ENCODE data around the gene DLL1. TPM values are rescaled to one million over a fixed set of nuclear protein-coding genes. Genes with fewer than 3 reads are reported as not detected.
A peak's percentile ranks its signal among the peaks of the same experiment; 100 is the strongest.

Gene DLL1
- total and polyA plus RNA-seq, 5 experiments from 2014 or later, result 0.34 to 15.9 (median 1.5) TPM

GRCh38 chr6:170243791-170244291, 47.0 kb downstream of the DLL1 start:
- no peak for DNase-seq
- ATAC-seq, result no peak
- POLR2A ChIA-PET, result no interaction called here
- no peak overlapping the region for H3K27ac Mint-ChIP-seq
- no peaks in the 10 kb centered on the region for H3K36me3 Mint-ChIP-seq
- H3K27me3 Mint-ChIP-seq, result peaks cover 0 to 11% (median 0%) of the 10 kb centered on the region in 5 donors
- H3K4me3 Mint-ChIP-seq, result no peak overlapping the region
- peaks cover 0 to 12% (median 0%) of the 10 kb centered on the region in 4 donors for H3K4me1 Mint-ChIP-seq
- no peaks in the 10 kb centered on the region for H3K9me3 Mint-ChIP-seq

- Mint-ChIP-seq H3K36me3 (no peaks in the 10 kb centered on the region), H3K4me1 (peaks cover 0 to 9% (median 0%) of the 10 kb centered on the region in 4 donors), H3K9me3 (no peaks in the 10 kb centered on the region), H3K4me3 (no peak overlapping the region), H3K27me3 (peaks cover 0 to 7% (median 0%) of the 10 kb centered on the region in 5 donors), H3K27ac (no peak overlapping the region)
- POLR2A ChIA-PET, result no interaction called here
- ATAC-seq, result no peak
- peak in 1 of 10 donors; percentile 23 for DNase-seq
Measured at GRCh38 chr6:170243386-170243785, 47.5 kb downstream of the DLL1 start.

DNA sequence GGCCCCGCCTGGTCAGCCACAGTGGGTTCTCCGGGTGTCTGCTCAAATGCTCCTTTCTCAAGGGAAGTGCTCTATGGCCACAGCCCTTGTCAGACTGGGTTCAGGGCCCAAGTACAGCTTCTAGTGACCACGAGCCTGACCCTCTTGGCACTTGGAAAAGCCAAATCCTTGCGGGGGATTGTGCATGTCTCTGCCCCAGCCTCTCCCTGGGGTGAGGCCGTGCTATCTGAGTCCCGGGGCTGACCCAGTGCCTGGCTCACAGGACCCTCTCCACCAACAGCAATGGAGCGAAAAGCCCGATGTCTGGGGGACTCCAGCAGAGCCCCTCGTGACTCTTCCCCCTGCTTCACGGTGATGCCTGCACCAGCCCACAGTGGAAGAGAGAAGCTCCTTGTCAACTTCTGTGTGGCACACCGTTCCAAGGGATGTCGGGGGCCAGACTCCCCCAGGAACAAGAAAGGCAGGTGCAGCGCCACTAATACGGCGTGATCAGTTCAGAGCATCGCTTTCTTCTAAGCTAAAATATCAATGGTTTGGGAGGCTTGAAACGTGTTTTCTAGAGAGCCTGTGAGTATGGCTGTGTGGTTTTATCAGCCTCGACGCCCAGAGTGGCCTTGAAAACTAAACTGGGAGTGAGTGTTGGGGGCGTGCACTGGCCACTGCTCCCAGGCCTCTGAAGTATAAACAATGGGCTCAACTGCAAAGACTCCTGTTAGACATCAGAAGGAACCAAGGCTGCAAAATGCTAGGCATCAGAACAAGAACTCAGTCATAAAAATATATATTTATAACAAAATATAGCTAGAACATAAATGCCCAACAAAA, 51.9 kb downstream of the DLL1 start:
- POLR2A ChIA-PET, result no interaction called here
- no peak overlapping the region for H3K27ac Mint-ChIP-seq

DNA sequence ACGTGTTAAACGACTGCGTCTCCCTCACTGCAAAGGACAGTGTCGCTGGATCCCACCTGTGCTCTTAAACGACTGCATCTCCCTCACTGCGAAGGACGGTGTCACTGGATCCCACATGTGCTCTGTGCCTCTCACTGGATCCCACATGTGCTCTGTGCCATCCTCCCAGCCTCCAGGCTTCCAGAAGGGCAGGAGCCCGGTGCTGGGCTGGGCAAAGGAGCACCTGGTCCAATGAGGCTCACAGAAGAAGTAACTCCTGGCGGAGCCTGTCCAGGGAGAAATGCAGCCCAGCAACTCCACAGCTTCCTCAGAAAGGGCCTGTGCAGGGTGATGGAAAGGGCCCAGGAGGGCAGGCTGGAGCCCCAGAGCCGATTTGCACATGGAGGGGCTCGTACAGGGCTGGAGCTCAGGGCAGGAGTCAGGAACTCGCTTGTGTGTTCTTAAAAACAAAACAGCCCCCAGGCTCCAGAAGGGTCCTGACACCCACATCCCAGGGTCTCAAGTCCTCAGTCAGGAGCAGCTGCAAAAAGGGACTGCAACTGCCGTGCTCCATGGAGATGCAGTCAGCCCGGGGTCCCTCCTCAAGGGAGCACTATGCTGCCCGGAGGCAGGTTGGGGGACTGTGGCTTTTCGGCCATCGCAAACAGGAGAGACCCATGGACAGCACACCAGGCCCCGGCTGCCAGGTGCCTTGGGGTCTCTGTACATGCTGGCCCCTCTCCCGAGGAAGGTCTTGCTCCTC, 52.7 kb downstream of the DLL1 start:
- POLR2A ChIA-PET, result no interaction called here

More for the DNA sequence above, 51.9 kb downstream of the DLL1 start:
- Mint-ChIP-seq H3K9me3 (no peaks in the 10 kb centered on the region), H3K27me3 (peaks cover 0 to 3% (median 0%) of the 10 kb centered on the region in 5 donors), H3K36me3 (no peaks in the 10 kb centered on the region), H3K4me1 (no peaks in the 10 kb centered on the region), H3K4me3 (no peak overlapping the region)
- ATAC-seq, result no peak
- peak in 1 of 10 donors; percentile 24 for DNase-seq

GRCh38 chr6:170236131-170236836, 54.6 kb downstream of the DLL1 start:
- ATAC-seq (no peak), DNase-seq (peak in 1 of 10 donors; percentile 36)
- POLR2A ChIA-PET, result no interaction called here
- no peaks in the 10 kb centered on the region for H3K36me3 Mint-ChIP-seq
- H3K4me1 Mint-ChIP-seq, result no peaks in the 10 kb centered on the region
- H3K27ac Mint-ChIP-seq, result no peak overlapping the region
- no peaks in the 10 kb centered on the region for H3K27me3 Mint-ChIP-seq
- no peak overlapping the region for H3K4me3 Mint-ChIP-seq
- no peaks in the 10 kb centered on the region for H3K9me3 Mint-ChIP-seq

More for the DNA sequence above, 52.7 kb downstream of the DLL1 start:
- Mint-ChIP-seq H3K9me3 (no peaks in the 10 kb centered on the region), H3K27me3 (peaks cover 0 to 1% (median 0%) of the 10 kb centered on the region in 5 donors), H3K27ac (no peak overlapping the region), H3K4me1 (no peaks in the 10 kb centered on the region), H3K36me3 (no peaks in the 10 kb centered on the region), H3K4me3 (no peak overlapping the region)
- ATAC-seq, result no peak
- peak in 1 of 10 donors; percentile 47 for DNase-seq

DNA sequence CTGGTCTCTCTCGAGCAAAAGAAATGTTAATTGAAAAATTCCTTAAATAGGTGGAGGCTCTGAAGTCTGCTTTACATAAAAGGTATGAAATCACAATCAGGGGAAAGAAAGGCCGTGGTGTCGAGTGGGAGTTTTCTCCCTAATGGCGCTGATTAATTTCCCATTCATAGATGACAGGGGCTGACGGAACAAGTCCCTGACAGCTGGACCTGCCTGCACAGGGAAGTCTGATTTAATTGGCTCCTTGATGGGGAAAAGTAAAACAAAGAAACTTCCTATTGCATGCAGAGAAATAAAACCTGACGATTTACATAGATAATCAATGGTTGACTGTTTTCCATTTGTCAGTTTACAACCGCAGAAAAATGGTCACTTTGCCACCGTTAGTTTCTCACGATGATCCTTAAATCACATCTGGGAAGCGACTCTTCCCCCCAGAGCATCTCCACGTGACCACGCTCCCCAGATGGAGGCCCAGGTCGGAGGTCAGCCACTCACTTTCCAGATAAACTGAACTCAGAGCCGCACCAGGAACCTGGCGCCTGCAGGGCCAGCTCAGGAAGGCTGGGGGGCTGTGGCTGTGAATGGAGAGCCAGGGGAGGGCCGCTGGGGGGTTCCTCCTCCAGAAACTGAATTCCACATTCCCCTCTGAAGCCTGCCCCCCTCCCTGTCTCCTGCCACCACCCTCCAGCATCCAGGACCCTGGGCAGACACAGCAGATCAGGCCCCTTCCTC, 55.3 kb downstream of the DLL1 start:
- Mint-ChIP-seq H3K36me3 (no peaks in the 10 kb centered on the region), H3K4me3 (no peak overlapping the region), H3K27ac (no peak overlapping the region), H3K4me1 (no peaks in the 10 kb centered on the region), H3K27me3 (no peaks in the 10 kb centered on the region), H3K9me3 (no peaks in the 10 kb centered on the region)
- ATAC-seq (no peak), DNase-seq (peak in 1 of 10 donors; percentile 50)
- POLR2A ChIA-PET, result interaction anchor here (0.6 kb wide), 1 partner anchor 15 kb away, joined by 7 read pairs; no protein-coding TSS in a partner anchor

DNA sequence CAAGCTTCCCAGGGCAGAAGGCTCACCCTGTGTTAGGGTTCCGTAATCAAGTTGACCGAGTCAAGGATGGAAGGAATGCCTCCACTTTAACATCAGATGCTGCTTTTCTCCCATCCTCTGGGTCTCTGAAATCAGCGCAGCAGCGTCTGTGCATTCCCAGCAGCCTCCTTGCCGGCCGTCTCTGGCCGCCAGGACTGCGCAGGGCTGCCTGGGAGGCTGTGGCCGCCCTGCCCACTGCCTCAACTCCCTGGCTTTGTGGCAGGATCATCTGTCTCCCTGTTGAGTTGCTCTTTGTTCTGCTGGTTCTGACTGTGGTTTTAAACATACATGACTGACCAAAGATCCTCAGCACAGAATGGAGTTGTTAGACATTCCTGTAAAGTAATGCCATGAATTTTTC, 56.5 kb downstream of the DLL1 start:
- ATAC-seq (no peak), DNase-seq (no peak)
- no peaks in the 10 kb centered on the region for H3K27me3 Mint-ChIP-seq
- H3K27ac Mint-ChIP-seq, result peak overlapping the region in 1 of 10 donors; percentile 47
- POLR2A ChIA-PET, result no interaction called here
- H3K4me1 Mint-ChIP-seq, result no peaks in the 10 kb centered on the region
- H3K9me3 Mint-ChIP-seq, result no peaks in the 10 kb centered on the region
- no peak overlapping the region for H3K4me3 Mint-ChIP-seq
- no peaks in the 10 kb centered on the region for H3K36me3 Mint-ChIP-seq

DNA sequence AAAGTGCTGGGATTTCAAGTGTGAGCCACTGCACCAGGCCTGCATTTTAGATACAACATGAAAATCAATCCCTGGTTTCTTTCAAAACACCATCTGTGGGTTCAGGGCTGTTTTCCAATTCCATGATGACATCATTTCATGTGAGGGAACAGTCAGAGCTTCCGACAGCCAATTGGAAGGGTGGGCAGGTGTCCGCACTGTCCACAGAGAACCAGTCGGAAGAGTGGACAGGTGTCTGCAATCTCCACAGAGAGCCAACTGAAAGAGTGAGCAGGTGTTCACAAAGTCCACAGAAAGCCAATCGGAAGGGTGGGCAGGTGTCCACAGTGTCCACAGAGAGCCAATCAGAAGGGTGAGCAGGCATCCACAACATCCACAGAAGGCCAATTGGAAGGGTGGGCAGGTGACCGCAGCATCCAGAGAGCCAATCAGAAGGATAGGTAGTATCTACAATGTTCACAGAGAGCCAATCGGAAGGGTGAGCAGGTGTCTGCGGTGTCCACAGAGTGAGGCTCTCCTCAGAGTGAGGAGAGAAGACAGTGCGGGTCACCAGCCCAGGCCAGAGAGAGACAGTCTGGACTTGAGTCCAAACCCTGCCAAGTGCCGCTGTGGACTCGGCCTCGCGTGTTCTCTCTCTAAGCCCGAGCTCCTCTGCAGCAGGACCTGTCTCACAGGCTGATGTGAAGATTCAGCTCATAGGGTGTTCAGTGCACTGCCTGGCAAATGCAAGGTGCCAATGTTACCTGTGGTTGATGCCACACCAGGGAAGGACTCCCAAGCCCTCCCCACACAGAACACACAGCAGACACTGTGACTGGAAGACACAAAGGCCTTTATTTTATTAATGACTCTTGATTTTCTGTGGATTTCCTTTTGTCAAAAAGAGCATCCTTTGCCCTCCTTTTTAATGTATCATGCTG, 57.3 kb downstream of the DLL1 start:
- Mint-ChIP-seq H3K4me1 (no peaks in the 10 kb centered on the region), H3K9me3 (no peaks in the 10 kb centered on the region), H3K4me3 (no peak overlapping the region), H3K27me3 (no peaks in the 10 kb centered on the region), H3K27ac (no peak overlapping the region), H3K36me3 (no peaks in the 10 kb centered on the region)
- ATAC-seq, result no peak
- peak in 1 of 10 donors; percentile 45 for DNase-seq
- POLR2A ChIA-PET, result no interaction called here

Small RNA genes within 50 kb of the gene (microRNA-seq; reads per million reads assigned to microRNA genes)
- gene MIR4644 (ENCODE audit: borderline microRNAs expressed), result not detected

Other genes starting within 250 kb of the DLL1 start
- gene FAM120B, start 15.7 kb upstream of the DLL1 start, total RNA-seq, result 10 to 100 TPM; 52.0 to 52.4 TPM
- gene FAM120B, start 15.7 kb upstream of the DLL1 start, polyA plus RNA-seq, result 10 to 100 TPM; 16.4 to 34.7 (median 29.6) TPM